Smooth muscle cell (in vitro differentiated cells): Measurements from ENCODE around the gene LAS1L. TPM values are rescaled to one million over a fixed set of nuclear protein-coding genes. Genes with fewer than 3 reads are reported as not detected.

ENCODE experiments used
- DNase-seq: peaks from one replicate; lab custom pipeline; 2025; ENCODE audit not compliant: unreplicated experiment; lab: John Stamatoyannopoulos, UW
- H2AFZ ChIP-seq: fragments of 200-600 bp; sonication (generic); 2 replicates; pipeline ENCODE4 v1.6.0; 2016; ENCODE audit warnings: antibody characterized with exemption, low read depth, mild to moderate bottlenecking
- H3F3A ChIP-seq: fragments of 200-600 bp; sonication (generic); 2 replicates; pipeline ENCODE4 v1.6.0; 2017; ENCODE audit warnings: antibody characterized with exemption, low read depth
- H3K27ac ChIP-seq: fragments of 200-600 bp; sonication (generic); 2 replicates; pipeline ENCODE4 v1.5.1; 2016; ENCODE audit warnings: low read depth, mild to moderate bottlenecking
- H3K27me3 ChIP-seq: fragments of 200-600 bp; sonication (generic); 2 replicates; pipeline ENCODE4 v1.6.1; 2016; ENCODE audit warnings: low read depth, mild to moderate bottlenecking
- H3K36me3 ChIP-seq: fragments of 200-600 bp; sonication (generic); 2 replicates; pipeline ENCODE4 v1.5.1; 2016; ENCODE audit warnings: low read depth
- H3K4me1 ChIP-seq: fragments of 200-600 bp; sonication (generic); 2 replicates; pipeline ENCODE4 v1.5.1; 2016; ENCODE audit warnings: low read depth
- H3K4me2 ChIP-seq: fragments of 200-600 bp; sonication (generic); 2 replicates; pipeline ENCODE4 v1.6.0; 2016; ENCODE audit warnings: mild to moderate bottlenecking
- H3K4me3 ChIP-seq: fragments of 200-600 bp; sonication (generic); 2 replicates; pipeline ENCODE4 v1.5.1; 2016; ENCODE audit warnings: mild to moderate bottlenecking
- H3K79me2 ChIP-seq: fragments of 200-600 bp; sonication (generic); 2 replicates; pipeline ENCODE4 v1.6.0; 2016; ENCODE audit warnings: low read depth, mild to moderate bottlenecking
- H3K9ac ChIP-seq: fragments of 200-600 bp; sonication (generic); 2 replicates; pipeline ENCODE4 v1.6.0; 2016; ENCODE audit warnings: low read depth
- H3K9me3 ChIP-seq: fragments of 200-600 bp; sonication (generic); replicated peaks from 2 replicates; pipeline ENCODE4 v1.5.1; 2016; ENCODE audit warnings: low read depth
- H4K20me1 ChIP-seq: fragments of 200-600 bp; sonication (generic); 2 replicates; pipeline ENCODE4 v1.6.0; 2016; ENCODE audit warnings: low read depth
- WGBS: methylation state at CpG from one replicate; pipeline ENCODE4 v1.1.7; 2016; ENCODE audit warnings: low lambda C conversion rate; 5-methylcytosine and 5-hydroxymethylcytosine counted together
- polyA plus RNA-seq: library from polyadenylated mRNA; unstranded; fragments of >200 nt; fragmentation: Nextera tagmentation; extraction: Ambion mirVana; gene quantifications from 2 replicates; pipeline ENCODE4 v1.2.1, GENCODE V29; 2016
- total RNA-seq: library from RNA; depleted of rRNA; stranded (reverse); fragments of >200 nt; gene quantifications from 2 replicates; pipeline ENCODE4 v1.2.3, GENCODE V29; 2014
- TF ChIP-seq, protein P1 (sequence below): fragments of 200-600 bp; sonication (generic); IDR thresholded peaks from 2 replicates; pipeline ENCODE4 v1.5.1; 2017; ENCODE audit warnings: borderline replicate concordance, mild to moderate bottlenecking, antibody characterized with exemption; ENCODE audit not compliant: insufficient read depth, poor library complexity, severe bottlenecking

The LAS1L gene
- total and polyA plus RNA-seq, 2 experiments from 2014 or later = 15.1 to 20.0 TPM

GRCh38 chrX:65508851-65509250 lies 25.7 kb downstream of the LAS1L start:
- no peak overlapping the region for H3K27ac ChIP-seq
- DNase-seq = no peak
- no peaks in the 10 kb centered on the region for H4K20me1 ChIP-seq
- H3K79me2 ChIP-seq = no peaks in the 10 kb centered on the region
- 69% methylated on average over 4 of the region's 4 CpGs for WGBS
- no peaks in the 10 kb centered on the region for H3K4me1 ChIP-seq
- H3K27me3 ChIP-seq = no peaks in the 10 kb centered on the region
- no peak overlapping the region for H2AFZ ChIP-seq
- no peak overlapping the region for H3K4me2 ChIP-seq
- no peaks in the 10 kb centered on the region for H3F3A ChIP-seq
- no peaks in the 10 kb centered on the region for H3K9me3 ChIP-seq
- TF ChIP-seq, protein P1, sequence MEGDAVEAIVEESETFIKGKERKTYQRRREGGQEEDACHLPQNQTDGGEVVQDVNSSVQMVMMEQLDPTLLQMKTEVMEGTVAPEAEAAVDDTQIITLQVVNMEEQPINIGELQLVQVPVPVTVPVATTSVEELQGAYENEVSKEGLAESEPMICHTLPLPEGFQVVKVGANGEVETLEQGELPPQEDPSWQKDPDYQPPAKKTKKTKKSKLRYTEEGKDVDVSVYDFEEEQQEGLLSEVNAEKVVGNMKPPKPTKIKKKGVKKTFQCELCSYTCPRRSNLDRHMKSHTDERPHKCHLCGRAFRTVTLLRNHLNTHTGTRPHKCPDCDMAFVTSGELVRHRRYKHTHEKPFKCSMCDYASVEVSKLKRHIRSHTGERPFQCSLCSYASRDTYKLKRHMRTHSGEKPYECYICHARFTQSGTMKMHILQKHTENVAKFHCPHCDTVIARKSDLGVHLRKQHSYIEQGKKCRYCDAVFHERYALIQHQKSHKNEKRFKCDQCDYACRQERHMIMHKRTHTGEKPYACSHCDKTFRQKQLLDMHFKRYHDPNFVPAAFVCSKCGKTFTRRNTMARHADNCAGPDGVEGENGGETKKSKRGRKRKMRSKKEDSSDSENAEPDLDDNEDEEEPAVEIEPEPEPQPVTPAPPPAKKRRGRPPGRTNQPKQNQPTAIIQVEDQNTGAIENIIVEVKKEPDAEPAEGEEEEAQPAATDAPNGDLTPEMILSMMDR = no peak
- no peak overlapping the region for H3K9ac ChIP-seq
- no peaks in the 10 kb centered on the region for H3K36me3 ChIP-seq
- H3K4me3 ChIP-seq = no peak overlapping the region

DNA sequence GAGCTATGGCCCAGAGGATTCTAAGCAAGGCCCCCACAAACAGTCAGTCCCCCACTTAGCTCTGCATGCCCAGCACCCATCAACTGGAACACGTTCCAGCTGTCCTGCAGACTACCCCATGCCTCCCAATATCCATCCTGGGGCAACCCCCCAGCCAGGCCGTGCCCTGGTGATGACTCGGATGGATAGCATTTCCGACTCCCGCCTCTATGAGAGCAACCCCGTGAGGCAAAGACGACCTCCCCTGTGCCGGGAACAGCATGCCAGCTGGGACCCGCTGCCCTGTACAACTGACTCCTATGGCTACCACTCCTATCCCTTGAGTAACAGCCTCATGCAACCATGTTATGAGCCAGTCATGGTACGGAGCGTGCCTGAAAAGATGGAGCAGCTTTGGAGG lies 32.0 kb downstream of the LAS1L start:
- H3K36me3 ChIP-seq = no peaks in the 10 kb centered on the region
- H3K9me3 ChIP-seq = no peaks in the 10 kb centered on the region
- no peaks in the 10 kb centered on the region for H3K27me3 ChIP-seq
- H3K9ac ChIP-seq = no peak overlapping the region
- H3K4me2 ChIP-seq = no peak overlapping the region
- no peak overlapping the region for H2AFZ ChIP-seq
- no peaks in the 10 kb centered on the region for H3K79me2 ChIP-seq
- H3F3A ChIP-seq = no peaks in the 10 kb centered on the region
- no peaks in the 10 kb centered on the region for H3K4me1 ChIP-seq
- H4K20me1 ChIP-seq = no peaks in the 10 kb centered on the region
- no peak overlapping the region for H3K27ac ChIP-seq
- 83% methylated on average over 11 of the region's 11 CpGs for WGBS
- TF ChIP-seq, protein P1 = no peak
- no peak overlapping the region for H3K4me3 ChIP-seq
- no peak for DNase-seq

DNA sequence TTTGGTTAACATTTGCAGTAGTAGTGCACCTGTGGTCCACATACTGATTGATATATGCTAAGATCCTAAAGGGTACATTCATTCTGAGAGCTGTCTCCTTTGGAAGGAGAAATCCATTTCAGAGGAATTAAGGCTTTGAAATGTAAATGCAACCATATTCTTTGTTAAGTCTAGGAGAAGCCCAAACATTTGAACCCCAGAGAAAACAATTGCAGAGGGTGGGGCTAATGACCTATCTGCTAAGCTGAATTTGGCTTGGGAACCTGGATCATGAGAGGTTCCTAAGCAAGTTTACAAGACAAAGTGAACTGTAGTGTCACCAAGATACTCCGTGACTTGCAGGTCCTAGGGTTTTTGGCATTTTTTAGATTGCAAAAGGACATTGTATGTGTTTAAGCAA lies 41.2 kb downstream of the LAS1L start:
- Histone ChIP-seq H3K36me3 (no peaks in the 10 kb centered on the region), H3K27ac (no peak overlapping the region), H3K27me3 (no peaks in the 10 kb centered on the region), H3K9me3 (no peaks in the 10 kb centered on the region), H3K4me1 (no peaks in the 10 kb centered on the region), H3K4me2 (no peak overlapping the region), H3K4me3 (no peak overlapping the region), H3F3A (no peaks in the 10 kb centered on the region), H3K9ac (no peak overlapping the region), H2AFZ (no peak overlapping the region), H3K79me2 (no peaks in the 10 kb centered on the region), H4K20me1 (no peaks in the 10 kb centered on the region)
- DNase-seq = no peak
- WGBS = 90% methylated on average over 1 of the region's 1 CpG
- TF ChIP-seq, protein P1 = no peak

DNA sequence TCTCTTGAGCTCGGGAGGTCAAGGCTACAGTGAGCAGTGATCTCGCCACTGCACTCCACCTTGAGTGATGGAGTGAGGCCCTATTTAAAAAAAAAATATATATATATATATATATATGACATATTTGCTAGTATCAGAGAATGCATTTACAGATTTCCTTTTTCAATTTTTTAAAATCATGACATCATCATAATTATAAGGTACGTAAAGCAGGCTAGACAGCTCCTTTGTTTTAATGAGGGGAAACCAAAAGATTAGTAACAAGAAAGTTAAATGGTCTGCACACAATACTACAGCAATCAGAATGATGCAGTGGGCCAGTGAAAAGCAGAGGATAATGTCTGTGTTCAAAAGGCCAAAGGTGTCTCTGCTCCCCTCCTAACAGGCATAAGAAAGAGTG lies 43.0 kb downstream of the LAS1L start:
- H3K36me3 ChIP-seq = no peaks in the 10 kb centered on the region
- no peaks in the 10 kb centered on the region for H4K20me1 ChIP-seq
- H3K9ac ChIP-seq = no peak overlapping the region
- no peak overlapping the region for H3K4me2 ChIP-seq
- no peaks in the 10 kb centered on the region for H3F3A ChIP-seq
- DNase-seq = no peak
- H3K79me2 ChIP-seq = no peaks in the 10 kb centered on the region
- H3K27ac ChIP-seq = no peak overlapping the region
- TF ChIP-seq, protein P1 = no peak
- no peaks in the 10 kb centered on the region for H3K27me3 ChIP-seq
- WGBS = 79% methylated on average over 3 of the region's 3 CpGs
- H3K9me3 ChIP-seq = no peaks in the 10 kb centered on the region
- no peak overlapping the region for H3K4me3 ChIP-seq
- no peak overlapping the region for H2AFZ ChIP-seq
- no peaks in the 10 kb centered on the region for H3K4me1 ChIP-seq
